ENCODE measurements around the gene ANO5. TPM values are rescaled to one million over a fixed set of nuclear protein-coding genes. Genes with fewer than 3 reads are reported as not detected.

Gene ANO5
- total and polyA plus RNA-seq, 2 donors (not counting 3 experiments of a cell fraction or from before 2014, with no cell fraction given): 0.32 to 0.46 TPM

DNA sequence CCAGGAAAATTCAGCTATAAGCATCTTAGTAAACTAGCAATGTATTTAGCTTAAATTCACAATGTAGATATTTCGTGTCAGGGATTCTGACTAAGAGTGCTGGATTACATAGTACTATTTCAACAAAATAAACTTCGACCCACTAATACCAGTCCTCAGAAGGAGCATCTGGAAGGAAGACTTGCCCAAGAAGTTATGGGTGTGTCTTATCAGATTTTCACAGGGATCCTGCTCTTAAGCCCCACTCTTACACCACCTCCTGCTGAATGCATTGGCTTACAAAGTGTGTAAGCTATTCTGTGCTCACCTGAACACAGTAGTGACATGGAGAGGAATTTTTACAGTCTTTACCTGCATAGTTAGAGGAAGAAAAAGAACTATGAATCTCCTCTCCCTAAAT is 35.4 kb upstream of the ANO5 start:
- H4K20me1 ChIP-seq (replicated peaks; ENCODE audit: control insufficient read depth, extremely low read depth, insufficient read depth, low read length): no peaks in the 10 kb centered on the region
- ChIA-PET CTCF (no interaction called here), POLR2A (no interaction called here)
- H3K27ac ChIP-seq (ENCODE audit: insufficient read depth, low read depth, low read length): no peak overlapping the region
- no peaks in the 10 kb centered on the region for H3K79me2 ChIP-seq (ENCODE audit: control insufficient read depth, insufficient read depth, low read length)
- H3K4me3 ChIP-seq (replicated peaks in 1 of 3; ENCODE audit: insufficient read depth in 1 of 3, low read depth in 1 of 3, low read length in 3 of 3): no peak overlapping the region
- no peaks in the 10 kb centered on the region for H3K9me1 ChIP-seq (replicated peaks; ENCODE audit: control insufficient read depth, extremely low read depth, insufficient read depth, low read length)
- DNase-seq (ENCODE audit: low read depth, low spot score): no peak
- H3K36me3 ChIP-seq (ENCODE audit: control insufficient read depth in 2 of 2, extremely low read depth in 1 of 2, insufficient read depth in 2 of 2, low read length in 2 of 2): no peaks in the 10 kb centered on the region
- TF ChIP-seq MYC (IDR thresholded peaks at IDR 0.05; ENCODE audit: low read depth, low read length) (no peak), JUN (IDR thresholded peaks at IDR 0.05; ENCODE audit: borderline replicate concordance, insufficient read depth, insufficient read length, low read depth) (no peak)
- intact Hi-C loops (cut with micrococcal nuclease) (no loop called here), dilution Hi-C loops (cut with MboI; ENCODE audit: extremely low pct_ligation_motif_present, low sequenced_read_pairs) (no loop called here)
- no peaks in the 10 kb centered on the region for H3K4me1 ChIP-seq (ENCODE audit: control insufficient read depth, extremely low read depth, insufficient read depth, low read length)
- no peak overlapping the region for H2AFZ ChIP-seq (ENCODE audit: low read depth, low read length)
- FAIRE-seq: no peak
- no TSS peak for BruUV-seq (replicated peaks)
- H3K4me2 ChIP-seq (ENCODE audit: insufficient read depth, low read length): no peak overlapping the region
- no peak overlapping the region for H3K9ac ChIP-seq (replicated peaks; ENCODE audit: extremely low read depth, insufficient read depth, low read length)
- no peaks in the 10 kb centered on the region for H3K27me3 ChIP-seq (ENCODE audit: control insufficient read depth in 2 of 2, insufficient read depth in 2 of 2, low read length in 2 of 2)
- H3K9me3 ChIP-seq (replicated peaks; ENCODE audit: control insufficient read depth, insufficient read depth, low read length): no peaks in the 10 kb centered on the region

DNA sequence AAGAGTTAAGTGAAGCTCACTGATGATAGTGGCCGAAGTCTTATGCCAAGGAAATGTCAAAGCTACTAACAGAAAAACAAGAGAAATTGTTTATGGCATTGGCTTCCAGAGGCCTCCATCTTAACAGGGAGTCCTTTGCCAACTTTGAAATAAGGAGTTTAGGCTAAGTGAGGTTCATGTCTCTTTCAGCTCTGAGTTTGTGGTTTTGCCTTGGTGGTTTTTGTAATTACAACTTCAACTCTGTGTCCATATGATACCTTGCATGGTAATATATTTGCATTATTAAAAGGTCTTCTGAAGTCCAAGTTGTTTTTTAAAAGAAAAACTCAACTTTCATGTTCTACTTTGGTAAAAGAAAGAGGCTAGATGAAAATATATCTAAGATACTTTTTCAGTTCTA is 31.4 kb upstream of the ANO5 start:
- ChIA-PET CTCF (no interaction called here), POLR2A (no interaction called here)
- Histone ChIP-seq H3K9me1 (replicated peaks; ENCODE audit: control insufficient read depth, extremely low read depth, insufficient read depth, low read length) (no peaks in the 10 kb centered on the region), H3K4me3 (replicated peaks in 1 of 3; ENCODE audit: insufficient read depth in 1 of 3, low read depth in 1 of 3, low read length in 3 of 3) (no peak overlapping the region), H4K20me1 (replicated peaks; ENCODE audit: control insufficient read depth, extremely low read depth, insufficient read depth, low read length) (no peaks in the 10 kb centered on the region), H3K9me3 (replicated peaks; ENCODE audit: control insufficient read depth, insufficient read depth, low read length) (no peaks in the 10 kb centered on the region), H3K9ac (replicated peaks; ENCODE audit: extremely low read depth, insufficient read depth, low read length) (no peak overlapping the region), H3K4me2 (ENCODE audit: insufficient read depth, low read length) (no peak overlapping the region), H3K36me3 (ENCODE audit: control insufficient read depth in 2 of 2, extremely low read depth in 1 of 2, insufficient read depth in 2 of 2, low read length in 2 of 2) (no peaks in the 10 kb centered on the region), H3K27ac (ENCODE audit: insufficient read depth, low read depth, low read length) (no peak overlapping the region), H3K27me3 (ENCODE audit: control insufficient read depth in 2 of 2, insufficient read depth in 2 of 2, low read length in 2 of 2) (no peaks in the 10 kb centered on the region), H3K79me2 (ENCODE audit: control insufficient read depth, insufficient read depth, low read length) (no peaks in the 10 kb centered on the region), H2AFZ (ENCODE audit: low read depth, low read length) (no peak overlapping the region), H3K4me1 (ENCODE audit: control insufficient read depth, extremely low read depth, insufficient read depth, low read length) (no peaks in the 10 kb centered on the region)
- no peak for DNase-seq (ENCODE audit: low read depth, low spot score)
- TF ChIP-seq, protein P1, sequence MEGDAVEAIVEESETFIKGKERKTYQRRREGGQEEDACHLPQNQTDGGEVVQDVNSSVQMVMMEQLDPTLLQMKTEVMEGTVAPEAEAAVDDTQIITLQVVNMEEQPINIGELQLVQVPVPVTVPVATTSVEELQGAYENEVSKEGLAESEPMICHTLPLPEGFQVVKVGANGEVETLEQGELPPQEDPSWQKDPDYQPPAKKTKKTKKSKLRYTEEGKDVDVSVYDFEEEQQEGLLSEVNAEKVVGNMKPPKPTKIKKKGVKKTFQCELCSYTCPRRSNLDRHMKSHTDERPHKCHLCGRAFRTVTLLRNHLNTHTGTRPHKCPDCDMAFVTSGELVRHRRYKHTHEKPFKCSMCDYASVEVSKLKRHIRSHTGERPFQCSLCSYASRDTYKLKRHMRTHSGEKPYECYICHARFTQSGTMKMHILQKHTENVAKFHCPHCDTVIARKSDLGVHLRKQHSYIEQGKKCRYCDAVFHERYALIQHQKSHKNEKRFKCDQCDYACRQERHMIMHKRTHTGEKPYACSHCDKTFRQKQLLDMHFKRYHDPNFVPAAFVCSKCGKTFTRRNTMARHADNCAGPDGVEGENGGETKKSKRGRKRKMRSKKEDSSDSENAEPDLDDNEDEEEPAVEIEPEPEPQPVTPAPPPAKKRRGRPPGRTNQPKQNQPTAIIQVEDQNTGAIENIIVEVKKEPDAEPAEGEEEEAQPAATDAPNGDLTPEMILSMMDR (IDR thresholded peaks at IDR 0.05; ENCODE audit: extremely low read depth in 1 of 2, insufficient read depth in 1 of 2, low read depth in 1 of 2, low read length in 2 of 2): no peak
- no peak for TF ChIP-seq EZH2 (IDR thresholded peaks at IDR 0.05; ENCODE audit: borderline replicate concordance, low read depth, low read length, severe bottlenecking)
- BruUV-seq (replicated peaks): no TSS peak
- intact Hi-C loops (cut with micrococcal nuclease): no loop called here
- dilution Hi-C loops (cut with MboI; ENCODE audit: extremely low pct_ligation_motif_present, low sequenced_read_pairs): no loop called here
- no peak for FAIRE-seq
